ENCODE data around the gene SPIRE2.
"Not testable (repeated sequence)": the region's sequence is repeated elsewhere in the genome, so short reads cannot be mapped to it uniquely, and the experiment has no call there.

The SPIRE2 gene

GRCh38 chr16:89828199-89828869 lies at the start of gene SPIRE2:
Gene SPIRE2, plus strand, starts transcription at chr16:89828475. Its CDS starts 76 bp downstream, at chr16:89828551.
- in situ Hi-C loops (cut with MboI; ENCODE audit: low sequenced_read_pairs): no loop called here

DNA sequence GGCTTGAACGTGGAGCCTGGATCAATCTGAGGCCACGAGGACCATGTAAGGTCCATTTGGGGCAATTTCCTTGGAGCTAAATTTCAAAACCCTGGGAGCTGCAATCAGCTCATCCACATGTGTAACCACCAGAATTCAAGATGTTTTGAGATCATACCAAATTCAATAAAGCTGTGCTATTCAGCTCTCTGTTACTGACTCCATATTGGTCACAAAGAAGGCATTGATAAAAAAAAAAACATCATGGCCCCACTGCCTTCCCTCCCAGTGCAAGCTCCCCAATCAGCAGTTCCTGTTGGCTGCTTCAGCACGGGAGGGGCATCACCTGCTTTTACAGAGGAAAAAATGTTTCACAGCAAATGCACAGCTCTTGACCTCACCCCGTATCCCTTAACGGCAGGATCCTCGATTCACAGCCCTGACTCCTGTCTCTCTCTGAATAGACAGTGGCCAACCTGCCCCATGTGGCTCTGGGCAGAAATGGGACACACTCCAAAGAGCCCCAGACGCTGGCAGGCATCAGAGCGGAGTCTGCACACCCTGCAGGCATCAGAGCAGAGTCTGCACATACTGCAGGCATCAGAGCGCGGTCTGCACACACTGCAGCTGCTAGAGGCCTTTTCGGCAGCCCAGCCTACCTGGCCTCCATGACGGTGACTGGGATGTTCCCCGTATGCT lies 48.9 kb upstream of the SPIRE2 start:
- in situ Hi-C loops (cut with MboI; ENCODE audit: low sequenced_read_pairs): no loop called here

- in situ Hi-C loops (cut with MboI; ENCODE audit: low sequenced_read_pairs): no loop called here
Observed at GRCh38 chr16:89779909-89780305, 48.4 kb upstream of the SPIRE2 start.

DNA sequence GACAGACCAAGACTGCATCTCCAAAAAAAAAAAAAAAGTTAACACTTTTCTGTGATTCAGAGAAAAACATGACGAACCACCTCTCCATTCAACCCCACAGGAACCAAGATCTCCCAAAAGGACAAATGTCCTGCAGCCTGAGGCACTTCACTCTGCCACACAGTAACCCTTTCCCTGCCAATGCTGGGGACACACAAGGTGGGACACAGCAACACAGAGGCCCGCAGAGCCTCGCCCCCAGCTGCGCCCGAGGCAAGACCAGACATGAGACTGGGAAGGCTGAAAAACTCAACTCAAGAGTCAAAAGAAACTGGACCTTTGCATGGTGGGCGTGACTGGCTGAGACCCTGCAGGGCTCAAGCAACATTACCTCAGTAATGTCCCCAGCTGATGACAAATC lies 45.8 kb upstream of the SPIRE2 start:
- in situ Hi-C loops (cut with MboI; ENCODE audit: low sequenced_read_pairs): no loop called here

DNA sequence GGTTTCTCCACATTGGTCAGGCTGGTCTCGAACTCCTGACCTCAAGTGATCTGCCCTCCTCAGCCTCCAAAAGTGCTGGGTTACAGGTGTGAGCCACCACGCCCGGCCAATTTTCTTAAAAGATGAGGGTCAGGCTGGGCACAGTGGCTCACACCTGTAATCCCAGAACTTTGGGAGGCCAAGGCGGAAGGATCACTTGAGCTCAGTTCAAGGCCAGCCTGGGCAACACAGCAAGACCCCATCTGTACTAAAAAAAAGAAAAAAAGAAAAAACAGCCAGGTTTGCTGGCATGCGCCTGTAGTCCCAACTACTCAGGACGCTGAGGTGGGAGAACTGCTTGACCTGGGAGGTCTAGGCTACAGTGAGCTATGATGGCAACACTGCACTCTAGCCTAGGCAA lies 44.3 kb upstream of the SPIRE2 start:
- in situ Hi-C loops (cut with MboI; ENCODE audit: low sequenced_read_pairs): not testable (repeated sequence)

- in situ Hi-C loops (cut with MboI; ENCODE audit: low sequenced_read_pairs): no loop called here
Observed at GRCh38 chr16:89784406-89784805, 43.9 kb upstream of the SPIRE2 start.

- in situ Hi-C loops (cut with MboI; ENCODE audit: low sequenced_read_pairs): no loop called here
Observed at GRCh38 chr16:89785523-89786155, 42.6 kb upstream of the SPIRE2 start.

DNA sequence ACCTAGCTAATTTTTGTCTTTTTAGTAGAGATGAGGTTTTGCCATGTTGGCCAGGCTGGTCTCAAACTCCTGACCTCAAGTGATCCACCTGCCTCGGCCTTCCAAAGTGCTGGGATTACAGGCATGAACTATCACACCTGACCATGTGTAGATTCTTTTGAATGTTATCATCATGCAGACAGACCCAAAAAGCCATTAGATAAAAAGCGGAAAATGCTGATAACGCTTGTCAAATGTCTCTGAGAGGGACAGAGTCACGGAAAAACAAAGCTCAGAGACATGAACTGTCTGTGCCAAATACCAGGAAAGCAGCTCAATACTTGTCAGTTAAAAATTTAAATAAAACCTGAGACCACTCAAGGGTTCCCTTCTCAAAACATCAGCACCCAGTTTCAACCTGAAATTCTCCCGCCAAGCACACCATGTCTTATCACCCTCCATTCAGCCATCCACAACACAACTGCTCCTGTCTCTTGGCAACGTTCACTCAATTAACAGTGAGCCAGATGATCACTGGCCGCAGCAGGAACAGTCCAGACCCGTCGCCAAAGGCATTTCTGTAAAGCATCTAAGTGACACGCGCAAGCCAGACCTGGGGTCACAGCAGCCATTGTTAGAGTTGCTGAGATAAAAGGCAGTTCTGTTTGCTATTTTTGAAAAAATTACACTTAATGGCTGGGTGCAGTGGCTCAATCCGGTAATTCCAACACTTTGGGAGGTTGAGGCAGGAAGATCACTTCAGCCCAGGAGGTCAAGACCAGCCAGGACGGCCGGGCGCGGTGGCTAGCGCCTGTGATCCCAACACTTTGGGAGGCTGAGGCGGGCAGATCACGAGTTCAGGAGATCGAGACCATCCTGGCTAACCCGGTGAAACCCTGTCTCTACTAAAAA lies 41.6 kb upstream of the SPIRE2 start:
- in situ Hi-C loops (cut with MboI; ENCODE audit: low sequenced_read_pairs): no loop called here

- in situ Hi-C loops (cut with MboI; ENCODE audit: low sequenced_read_pairs): no loop called here
Observed at GRCh38 chr16:89787365-89787805, 40.9 kb upstream of the SPIRE2 start.

GRCh38 chr16:89791278-89791995 lies 36.8 kb upstream of the SPIRE2 start:
- in situ Hi-C loops (cut with MboI; ENCODE audit: low sequenced_read_pairs): no loop called here

DNA sequence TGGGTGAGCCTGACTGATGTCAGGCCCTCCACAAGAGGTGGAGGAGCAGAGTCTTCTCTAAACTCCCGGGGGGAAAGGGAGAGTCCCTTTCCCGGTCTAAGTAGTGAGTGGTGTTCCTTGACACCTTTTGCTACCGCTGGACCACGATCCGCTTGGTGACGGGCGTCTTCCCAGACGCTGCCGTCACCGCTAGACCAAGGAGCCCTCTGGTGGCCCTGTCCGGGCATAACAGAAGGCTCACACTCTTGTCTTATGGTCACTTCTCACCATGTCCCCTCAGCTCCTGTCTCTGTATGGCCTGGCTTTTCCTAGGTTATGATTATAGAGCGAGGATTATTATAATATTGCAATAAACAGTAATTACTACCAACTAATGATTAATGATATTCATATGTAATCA lies 35.2 kb upstream of the SPIRE2 start:
- in situ Hi-C loops (cut with MboI; ENCODE audit: low sequenced_read_pairs): not testable (repeated sequence)

- in situ Hi-C loops (cut with MboI; ENCODE audit: low sequenced_read_pairs): no loop called here
Observed at GRCh38 chr16:89793955-89794354, 34.3 kb upstream of the SPIRE2 start.

DNA sequence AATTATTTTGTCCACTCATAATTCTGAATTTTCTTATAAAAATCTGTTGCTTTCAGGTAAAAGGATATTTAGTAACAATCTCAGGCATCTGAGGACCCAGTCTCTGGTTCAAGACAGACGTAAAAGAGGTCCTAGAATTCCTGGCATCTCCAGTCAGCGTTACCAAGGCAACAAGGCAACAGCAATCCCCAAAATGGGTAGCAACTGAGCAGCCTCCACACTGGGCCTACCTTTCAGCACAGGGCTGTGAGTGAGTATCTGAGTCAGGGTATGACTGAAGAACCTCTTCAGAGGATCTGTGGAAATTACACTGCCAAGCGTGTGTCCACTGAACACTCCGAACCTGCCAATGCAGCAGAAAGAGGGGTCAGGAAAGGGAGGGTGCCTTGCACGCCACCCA lies 32.6 kb upstream of the SPIRE2 start:
- in situ Hi-C loops (cut with MboI; ENCODE audit: low sequenced_read_pairs): no loop called here

- in situ Hi-C loops (cut with MboI; ENCODE audit: low sequenced_read_pairs): no loop called here
Observed at GRCh38 chr16:89796104-89796503, 32.2 kb upstream of the SPIRE2 start.

GRCh38 chr16:89798126-89798525 lies 30.1 kb upstream of the SPIRE2 start:
- in situ Hi-C loops (cut with MboI; ENCODE audit: low sequenced_read_pairs): no loop called here

GRCh38 chr16:89798832-89799370 lies 29.4 kb upstream of the SPIRE2 start:
- in situ Hi-C loops (cut with MboI; ENCODE audit: low sequenced_read_pairs): no loop called here

DNA sequence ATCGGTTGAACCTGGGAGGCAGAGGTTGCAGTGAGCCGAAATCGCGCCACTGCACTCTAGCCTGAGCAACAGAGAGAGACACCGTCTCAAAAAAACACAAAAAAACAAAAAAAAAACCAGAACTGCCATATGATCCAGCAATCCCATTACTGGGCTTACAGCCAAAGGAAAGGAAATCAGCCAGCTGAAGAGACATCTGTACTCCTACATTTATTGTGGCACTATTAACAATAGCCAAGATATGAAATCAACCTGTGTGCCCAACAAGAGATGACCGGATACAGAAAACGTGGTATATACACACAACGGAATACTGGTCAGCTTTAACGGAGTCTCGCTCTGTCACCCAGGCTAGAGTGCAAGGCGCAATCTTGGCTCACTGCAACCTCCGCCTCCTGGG lies 26.5 kb upstream of the SPIRE2 start:
- in situ Hi-C loops (cut with MboI; ENCODE audit: low sequenced_read_pairs): no loop called here

GRCh38 chr16:89805136-89805905 lies 23.0 kb upstream of the SPIRE2 start:
- in situ Hi-C loops (cut with MboI; ENCODE audit: low sequenced_read_pairs): no loop called here

GRCh38 chr16:89806589-89807193 lies 21.6 kb upstream of the SPIRE2 start:
- in situ Hi-C loops (cut with MboI; ENCODE audit: low sequenced_read_pairs): not testable (repeated sequence)
